Bronchial epithelial cell (primary cell): Measurements from ENCODE around the gene B4GAT1. TPM values are rescaled to one million over a fixed set of nuclear protein-coding genes. Genes with fewer than 3 reads are reported as not detected.

ENCODE experiments used
- DNase-seq: peaks from one replicate; pipeline ENCODE4 v3.0.0-alpha.2; 2010; ENCODE audit warnings: low read depth
- FAIRE-seq: peaks from 2 replicates; lab custom pipeline; 2011; peaks lifted over from hg19 to GRCh38; lab: Jason Lieb, UNC
- H3K27me3 ChIP-seq: 2 replicates; pipeline ENCODE4 v1.5.1; 2011; ENCODE audit warnings: low read length; ENCODE audit not compliant: control insufficient read depth, insufficient read depth
- H3K36me3 ChIP-seq: 2 replicates; pipeline ENCODE4 v1.5.1; 2011; ENCODE audit warnings: low read length; ENCODE audit not compliant: control insufficient read depth, insufficient read depth
- H3K4me3 ChIP-seq: 2 replicates; pipeline ENCODE4 v1.5.1; 2011; ENCODE audit warnings: mild to moderate bottlenecking, low read depth, low read length, control low read depth
- CTCF ChIP-seq: IDR thresholded peaks from 2 replicates; pipeline ENCODE4 v1.5.1; 2011; ENCODE audit warnings: mild to moderate bottlenecking, moderate library complexity, low read length, control low read depth, inconsistent platforms; ENCODE audit not compliant: insufficient read depth, severe bottlenecking
- total RNA-seq: library from RNA; depleted of rRNA; stranded (reverse); fragments of >200 nt; gene quantifications from 2 replicates; pipeline ENCODE4 v1.2.1, GENCODE V29; 2014

B4GAT1 gene
- total RNA-seq, 1 donor from 2014 or later, result 10.8 TPM

- Histone ChIP-seq H3K4me3 (no peak overlapping the region), H3K27me3 (no peaks in the 10 kb centered on the region), H3K36me3 (peaks cover 2% of the 10 kb centered on the region)
- no peak for DNase-seq
- TF ChIP-seq CTCF, result no peak
- FAIRE-seq, result no peak
Observed at GRCh38 chr11:66366844-66367477, 19.5 kb upstream of the B4GAT1 start.

GRCh38 chr11:66365711-66366619, 18.5 kb upstream of the B4GAT1 start:
- TF ChIP-seq CTCF, result no peak
- Histone ChIP-seq H3K27me3 (no peaks in the 10 kb centered on the region), H3K4me3 (no peak overlapping the region), H3K36me3 (peaks cover 2% of the 10 kb centered on the region)
- DNase-seq (no peak), FAIRE-seq (peak; percentile 70)

- no peak for TF ChIP-seq CTCF
- FAIRE-seq, result no peak
- no peak overlapping the region for H3K4me3 ChIP-seq
- DNase-seq, result no peak
- H3K27me3 ChIP-seq, result no peaks in the 10 kb centered on the region
- H3K36me3 ChIP-seq, result peaks cover 2% of the 10 kb centered on the region
Observed at GRCh38 chr11:66365166-66365565, 17.7 kb upstream of the B4GAT1 start.

GRCh38 chr11:66363805-66364535, 16.5 kb upstream of the B4GAT1 start:
- DNase-seq, result no peak
- peak; percentile 84 for TF ChIP-seq CTCF
- Histone ChIP-seq H3K36me3 (peaks cover 2% of the 10 kb centered on the region), H3K4me3 (no peak overlapping the region), H3K27me3 (no peaks in the 10 kb centered on the region)
- FAIRE-seq, result no peak

GRCh38 chr11:66363187-66363601, 15.8 kb upstream of the B4GAT1 start:
- Histone ChIP-seq H3K4me3 (no peak overlapping the region), H3K36me3 (no peaks in the 10 kb centered on the region), H3K27me3 (no peaks in the 10 kb centered on the region)
- no peak for TF ChIP-seq CTCF
- DNase-seq (no peak), FAIRE-seq (no peak)
